H9 (cell line): ENCODE data around the gene MAN1A1. TPM values are rescaled to one million over a fixed set of nuclear protein-coding genes. Genes with fewer than 3 reads are reported as not detected.

Source experiments
- DNase-seq: peaks from one replicate; pipeline ENCODE4 v3.0.0-alpha.2; 2017
- H2AFZ ChIP-seq: one replicate; pipeline ENCODE4 v1.6.1; 2013; ENCODE audit warnings: mild to moderate bottlenecking, low read length, control low read depth, moderate library complexity
- H2AK5ac ChIP-seq: 2 replicates; pipeline ENCODE4 v1.6.1; 2013; ENCODE audit warnings: low read length, control low read depth, mixed read lengths; ENCODE audit not compliant: insufficient read length
- H2BK120ac ChIP-seq: one replicate; pipeline ENCODE4 v1.6.1; 2013; ENCODE audit warnings: low read depth, mild to moderate bottlenecking, low read length, control low read depth, inconsistent platforms; ENCODE audit not compliant: poor library complexity, severe bottlenecking
- H2BK12ac ChIP-seq: 2 replicates; pipeline ENCODE4 v1.6.1; 2013; ENCODE audit warnings: low read length, control low read depth, mixed read lengths, low read depth; ENCODE audit not compliant: insufficient read length
- H2BK15ac ChIP-seq: 2 replicates; pipeline ENCODE4 v1.6.1; 2013; ENCODE audit warnings: low read depth, low read length, control low read depth
- H2BK20ac ChIP-seq: one replicate; pipeline ENCODE4 v1.6.1; 2013; ENCODE audit warnings: low read depth, mild to moderate bottlenecking, low read length, control low read depth, inconsistent platforms; ENCODE audit not compliant: poor library complexity, severe bottlenecking
- H2BK5ac ChIP-seq: 2 replicates; pipeline ENCODE4 v1.6.1; 2013; ENCODE audit warnings: low read length, control low read depth, mixed read lengths; ENCODE audit not compliant: insufficient read length
- H3K14ac ChIP-seq: 2 replicates; pipeline ENCODE4 v1.6.1; 2013; ENCODE audit warnings: low read length, control low read depth; ENCODE audit not compliant: insufficient read depth
- H3K18ac ChIP-seq: 2 replicates; pipeline ENCODE4 v1.6.1; 2013; ENCODE audit warnings: low read depth, mild to moderate bottlenecking, mixed read lengths, low read length, control low read depth; ENCODE audit not compliant: insufficient read length
- H3K23ac ChIP-seq: 2 replicates; pipeline ENCODE4 v1.6.1; 2013; ENCODE audit warnings: low read length, control low read depth, mixed read lengths, low read depth; ENCODE audit not compliant: insufficient read length
- H3K23me2 ChIP-seq: 2 replicates; pipeline ENCODE4 v1.6.1; 2013; ENCODE audit warnings: low read depth, mild to moderate bottlenecking, mixed read lengths, low read length, control low read depth; ENCODE audit not compliant: insufficient read length, poor library complexity, severe bottlenecking
- H3K27ac ChIP-seq: 2 replicates; pipeline ENCODE4 v1.5.1; 2013; ENCODE audit warnings: low read length, control low read depth, mixed read lengths, low read depth; ENCODE audit not compliant: insufficient read length
- H3K27me3 ChIP-seq: 2 replicates; pipeline ENCODE4 v1.6.1; 2013; ENCODE audit warnings: low read length, control low read depth, inconsistent platforms; ENCODE audit not compliant: insufficient read depth
- H3K4ac ChIP-seq: 2 replicates; pipeline ENCODE4 v1.6.1; 2013; ENCODE audit warnings: low read depth, mild to moderate bottlenecking, control low read depth, inconsistent platforms, low read length, moderate library complexity
- H3K4me1 ChIP-seq: 2 replicates; pipeline ENCODE4 v1.6.1; 2013; ENCODE audit warnings: low read length, control low read depth, inconsistent platforms; ENCODE audit not compliant: insufficient read depth
- H3K4me2 ChIP-seq: 2 replicates; pipeline ENCODE4 v1.6.1; 2013; ENCODE audit warnings: low read length, control low read depth, mixed read lengths; ENCODE audit not compliant: insufficient read length, insufficient read depth
- H3K56ac ChIP-seq: 2 replicates; pipeline ENCODE4 v1.6.1; 2013; ENCODE audit warnings: low read depth, mild to moderate bottlenecking, mixed read lengths, low read length, control low read depth; ENCODE audit not compliant: insufficient read length
- H3K79me1 ChIP-seq: 2 replicates; pipeline ENCODE4 v1.6.1; 2013; ENCODE audit warnings: low read depth, mild to moderate bottlenecking, moderate library complexity, low read length, control low read depth, inconsistent platforms; ENCODE audit not compliant: insufficient read depth, poor library complexity, severe bottlenecking
- H3K79me2 ChIP-seq: 2 replicates; pipeline ENCODE4 v1.6.1; 2013; ENCODE audit warnings: low read length, control low read depth, inconsistent platforms; ENCODE audit not compliant: insufficient read depth
- H3K9ac ChIP-seq: 2 replicates; pipeline ENCODE4 v1.6.1; 2013; ENCODE audit warnings: low read length, control low read depth, mixed read lengths; ENCODE audit not compliant: insufficient read length; ENCODE audit errors: extremely low read depth
- H3K9me3 ChIP-seq: one replicate; pipeline ENCODE4 v1.6.1; 2013; ENCODE audit warnings: low read depth, low read length, inconsistent platforms; ENCODE audit not compliant: control insufficient read depth
- H3T11ph ChIP-seq: one replicate; pipeline ENCODE4 v1.6.1; 2013; ENCODE audit warnings: mild to moderate bottlenecking, low read length, control low read depth, inconsistent platforms
- H4K20me1 ChIP-seq: one replicate; pipeline ENCODE4 v1.6.1; 2013; ENCODE audit not compliant: control insufficient read depth, insufficient read length, insufficient read depth
- H4K5ac ChIP-seq: 2 replicates; pipeline ENCODE4 v1.6.1; 2013; ENCODE audit warnings: low read depth, mild to moderate bottlenecking, mixed read lengths, low read length, control low read depth; ENCODE audit not compliant: insufficient read length
- H4K8ac ChIP-seq: replicated peaks from 2 replicates; pipeline ENCODE4 v1.6.1; 2013; ENCODE audit warnings: low read length, control low read depth, mixed read lengths, low read depth; ENCODE audit not compliant: insufficient read length
- H4K91ac ChIP-seq: 2 replicates; pipeline ENCODE4 v1.6.1; 2013; ENCODE audit warnings: low read depth, mild to moderate bottlenecking, moderate library complexity, mixed read lengths, low read length, control low read depth; ENCODE audit not compliant: insufficient read length
- H3K27ac Mint-ChIP-seq, 3 experiments: 2 replicates in 2 of 3; 3 replicates in 1 of 3; pipeline ENCODE4 v1.8.0; 2020 to 2021; ENCODE audit warnings: mixed read lengths in 3 of 3, mild to moderate bottlenecking in 1 of 3, moderate library complexity in 1 of 3
- H3K27me3 Mint-ChIP-seq: 2 replicates; pipeline ENCODE4 v1.8.0; 2021; ENCODE audit warnings: low read depth, mild to moderate bottlenecking, moderate library complexity, mixed read lengths
- H3K36me3 Mint-ChIP-seq, 3 experiments: 2 replicates in 2 of 3; 3 replicates in 1 of 3; pipeline ENCODE4 v1.8.0; 2020 to 2021; ENCODE audit warnings: low read depth in 3 of 3, mixed read lengths in 3 of 3; ENCODE audit not compliant: insufficient read depth in 1 of 3
- H3K4me1 Mint-ChIP-seq, 2 experiments: 2 replicates each; pipeline ENCODE4 v1.8.0; 2020; ENCODE audit warnings: mixed read lengths in 2 of 2
- H3K4me3 Mint-ChIP-seq, 2 experiments: 2 replicates in 1 of 2; 3 replicates in 1 of 2; pipeline ENCODE4 v1.8.0; 2020 to 2021; ENCODE audit warnings: mild to moderate bottlenecking in 2 of 2, mixed read lengths in 2 of 2, moderate library complexity in 1 of 2
- H3K9me3 Mint-ChIP-seq, 2 experiments: 2 replicates in 1 of 2; 3 replicates in 1 of 2; pipeline ENCODE4 v1.8.0; 2020; ENCODE audit warnings: mild to moderate bottlenecking in 2 of 2, mixed read lengths in 2 of 2, moderate library complexity in 1 of 2
- CTCF ChIP-seq: fragments of 200-600 bp; sonication (generic); conservative IDR thresholded peaks from 3 replicates; pipeline ENCODE4 v1.8.0; 2021; ENCODE audit warnings: antibody characterized with exemption, mild to moderate bottlenecking
- WGBS: extraction: QIAGEN DNeasy Blood & Tissue Kit; methylation state at CpG from one replicate; pipeline ENCODE4 v1.1.7; 2013; ENCODE audit warnings: missing lambda C conversion rate, low lambda C conversion rate, mixed read lengths; ENCODE audit not compliant: insufficient read length; ENCODE audit errors: extremely low coverage; 5-methylcytosine and 5-hydroxymethylcytosine counted together
- total RNA-seq: library from RNA; stranded (reverse); gene quantifications from 2 replicates; pipeline ENCODE4 v1.2.1, GENCODE V29; 2021

Gene MAN1A1
- total RNA-seq, 1 experiment from 2014 or later = 1.6 TPM

GRCh38 chr6:119306396-119306968, 43.1 kb downstream of the MAN1A1 start:
- no CpG with 5 or more reads among the region's 4 CpGs for WGBS
- no peaks in the 10 kb centered on the region for H3K36me3 Mint-ChIP-seq
- H2BK15ac ChIP-seq = no peak overlapping the region

More at GRCh38 chr6:119306396-119306968, 43.1 kb downstream of the MAN1A1 start:
- Histone ChIP-seq H2BK5ac (no peak overlapping the region), H3K9ac (no peak overlapping the region), H3K79me1 (no peaks in the 10 kb centered on the region), H4K5ac (no peak overlapping the region), H4K20me1 (no peaks in the 10 kb centered on the region), H3K4ac (no peak overlapping the region), H3K4me2 (no peak overlapping the region), H3K23me2 (no peaks in the 10 kb centered on the region), H3K27ac (no peak overlapping the region), H2BK12ac (no peak overlapping the region), H3K4me1 (no peaks in the 10 kb centered on the region; the same call in 1 of the 2 replicates), H3K14ac (no peak overlapping the region), H2BK20ac (no peak overlapping the region), H3K79me2 (no peaks in the 10 kb centered on the region), H2BK120ac (no peak overlapping the region), H3K27me3 (no peaks in the 10 kb centered on the region), H3K18ac (no peak overlapping the region), H3K56ac (no peak overlapping the region), H3T11ph (no peak overlapping the region), H4K91ac (no peak overlapping the region), H3K9me3 (no peaks in the 10 kb centered on the region), H2AK5ac (no peak overlapping the region), H3K23ac (no peak overlapping the region), H4K8ac (no peak overlapping the region), H2AFZ (no peak overlapping the region)
- Mint-ChIP-seq H3K9me3 (no peaks in the 10 kb centered on the region), H3K27me3 (no peaks in the 10 kb centered on the region), H3K4me3 (no peak overlapping the region), H3K27ac (no peak overlapping the region), H3K4me1 (peaks cover 3 to 8% of the 10 kb centered on the region in 2 experiments; a peak in 2 of 4 replicates)
- DNase-seq = no peak
- TF ChIP-seq CTCF = no peak
